Stimulated activated CD4-positive, alpha-beta T cell treated with anti-CD3 and anti-CD28 coated beads, Interleukin-15, amount 100 ng/mL, for 24 hours (primary cell): Measurements from ENCODE around the gene TMEM125.

Source experiments
- DNase-seq: peaks from one replicate; pipeline ENCODE4 v3.0.0-alpha.2; 2020

The TMEM125 gene

GRCh38 chr1:43269627-43270375 lies at the start of gene TMEM125:
TSS of gene TMEM125 (plus strand) at chr1:43269983. CDS start at chr1:43272723, 2,740 bp downstream.
- DNase-seq, result no peak

GRCh38 chr1:43220905-43221778 lies 48.6 kb upstream of the TMEM125 start:
- DNase-seq, result no peak

GRCh38 chr1:43221797-43222196 lies 48.0 kb upstream of the TMEM125 start:
- no peak for DNase-seq

- no peak for DNase-seq
Measured at GRCh38 chr1:43222879-43223278, 46.9 kb upstream of the TMEM125 start.

- no peak for DNase-seq
Measured at GRCh38 chr1:43225168-43225567, 44.6 kb upstream of the TMEM125 start.

GRCh38 chr1:43227143-43227764 lies 42.5 kb upstream of the TMEM125 start:
- DNase-seq, result peak; percentile 89

- DNase-seq, result no peak
Measured at GRCh38 chr1:43229826-43230780, 39.7 kb upstream of the TMEM125 start.

GRCh38 chr1:43232074-43232473 lies 37.7 kb upstream of the TMEM125 start:
- no peak for DNase-seq

- DNase-seq, result no peak
Measured at GRCh38 chr1:43232482-43232881, 37.3 kb upstream of the TMEM125 start.

GRCh38 chr1:43233631-43234030 lies 36.2 kb upstream of the TMEM125 start:
- DNase-seq, result no peak

- no peak for DNase-seq
Measured at GRCh38 chr1:43234267-43234666, 35.5 kb upstream of the TMEM125 start.

- no peak for DNase-seq
Measured at GRCh38 chr1:43235040-43235439, 34.7 kb upstream of the TMEM125 start.

GRCh38 chr1:43235451-43236121 lies 34.2 kb upstream of the TMEM125 start:
- no peak for DNase-seq

GRCh38 chr1:43237121-43237520 lies 32.7 kb upstream of the TMEM125 start:
- no peak for DNase-seq

- peak; percentile 45 for DNase-seq
Measured at GRCh38 chr1:43238085-43238484, 31.7 kb upstream of the TMEM125 start.

- no peak for DNase-seq
Measured at GRCh38 chr1:43238991-43239469, 30.8 kb upstream of the TMEM125 start.

- DNase-seq, result no peak
Measured at GRCh38 chr1:43239484-43239883, 30.3 kb upstream of the TMEM125 start.

GRCh38 chr1:43241413-43241836 lies 28.4 kb upstream of the TMEM125 start:
- DNase-seq, result no peak

- DNase-seq, result no peak
Measured at GRCh38 chr1:43243299-43243698, 26.5 kb upstream of the TMEM125 start.

GRCh38 chr1:43246466-43247213 lies 23.1 kb upstream of the TMEM125 start:
- DNase-seq, result no peak
